NCI-H2029 treated with DMSO at 0.1 percent for 48 hours (cell line): ENCODE data around the gene TPGS2.
"Not testable (repeated sequence)": the region's sequence is repeated elsewhere in the genome, so short reads cannot be mapped to it uniquely, and the experiment has no call there.

Source experiments
- DNase-seq: peaks from one replicate; lab custom pipeline; 2025; lab: John Stamatoyannopoulos, UW

The TPGS2 gene, protein sequence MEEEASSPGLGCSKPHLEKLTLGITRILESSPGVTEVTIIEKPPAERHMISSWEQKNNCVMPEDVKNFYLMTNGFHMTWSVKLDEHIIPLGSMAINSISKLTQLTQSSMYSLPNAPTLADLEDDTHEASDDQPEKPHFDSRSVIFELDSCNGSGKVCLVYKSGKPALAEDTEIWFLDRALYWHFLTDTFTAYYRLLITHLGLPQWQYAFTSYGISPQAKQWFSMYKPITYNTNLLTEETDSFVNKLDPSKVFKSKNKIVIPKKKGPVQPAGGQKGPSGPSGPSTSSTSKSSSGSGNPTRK

DNA sequence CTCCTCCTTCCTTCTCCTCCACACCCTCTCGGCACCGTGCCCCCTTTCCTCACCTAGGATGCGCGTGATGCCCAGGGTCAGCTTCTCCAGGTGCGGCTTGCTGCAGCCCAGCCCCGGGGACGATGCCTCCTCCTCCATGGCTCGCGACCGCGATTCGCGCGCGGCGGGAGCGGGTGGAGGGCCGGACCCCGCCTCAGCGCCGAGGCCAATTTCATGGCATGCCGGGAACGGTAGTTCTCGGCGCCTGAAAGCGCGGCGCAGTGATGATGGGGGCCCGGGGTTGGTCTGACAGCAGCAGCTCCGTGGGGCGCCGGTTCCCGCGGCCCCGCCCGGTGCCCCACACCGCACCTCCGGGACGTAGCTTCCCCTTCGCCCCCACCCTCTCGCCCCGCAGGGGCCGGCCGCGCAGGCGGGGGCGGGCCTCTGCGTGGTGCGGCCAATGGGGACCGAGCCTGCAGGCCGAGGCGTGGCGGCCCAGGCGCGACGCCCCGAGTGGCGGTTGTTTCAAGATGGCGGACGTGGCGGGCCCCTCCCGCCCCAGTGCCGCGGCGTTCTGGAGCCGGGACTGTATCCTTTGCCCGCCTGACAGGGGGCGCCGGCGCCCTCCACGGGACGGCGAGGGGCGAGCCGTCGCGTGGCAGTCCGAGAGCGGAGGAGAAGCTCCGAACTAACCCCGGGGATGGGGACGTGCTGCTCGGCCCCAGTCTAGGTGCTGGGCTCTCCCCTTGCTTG is at the start of gene TPGS2, which contains the start of gene KIAA1328:
TPGS2 (minus strand) TSS at position 373 of the 732 bp plus-strand sequence; CDS start at position 138, 235 bp downstream.
KIAA1328 (plus strand) TSS at position 498 of the 732 bp plus-strand sequence; CDS start at position 510, 12 bp downstream.
- DNase-seq, result no peak

DNA sequence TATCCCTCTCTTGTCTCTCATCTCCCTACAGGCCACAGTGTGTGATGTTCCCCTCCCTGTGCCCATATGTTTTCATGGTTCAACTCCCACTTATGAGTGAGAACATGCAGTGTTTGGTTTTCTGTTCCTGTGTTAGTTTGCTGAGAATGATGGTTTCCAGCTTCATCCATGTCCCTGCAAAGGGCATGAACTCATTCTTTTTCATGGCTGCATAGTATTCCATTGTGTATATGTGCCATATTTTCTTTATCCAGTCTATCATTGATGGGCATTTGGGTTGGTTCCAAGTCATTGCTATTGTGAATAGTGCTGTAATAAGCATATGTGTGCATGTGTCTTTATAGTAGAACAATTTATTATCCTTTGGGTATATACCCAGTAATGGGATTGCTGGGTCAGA is 45.0 kb upstream of the TPGS2 start:
- DNase-seq, result not testable (repeated sequence)

DNA sequence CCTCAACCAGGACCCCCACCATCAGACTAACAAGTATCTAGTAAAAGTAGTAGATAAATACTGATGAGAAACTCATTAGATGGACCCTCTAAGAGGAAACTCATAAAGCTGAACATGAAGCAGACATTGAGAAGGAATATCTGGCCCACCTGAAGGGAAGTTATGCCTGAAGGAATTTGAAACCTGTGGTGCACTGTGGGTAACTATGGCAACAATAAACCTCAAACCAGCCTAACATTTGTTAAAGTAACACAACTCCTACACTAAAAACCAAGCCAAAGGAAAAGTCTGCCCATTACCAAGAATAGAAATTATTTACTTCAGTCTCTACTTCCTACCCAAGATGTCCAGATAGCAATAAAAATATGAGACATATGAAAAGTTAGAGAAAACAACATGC is 43.5 kb upstream of the TPGS2 start:
- DNase-seq, result no peak

DNA sequence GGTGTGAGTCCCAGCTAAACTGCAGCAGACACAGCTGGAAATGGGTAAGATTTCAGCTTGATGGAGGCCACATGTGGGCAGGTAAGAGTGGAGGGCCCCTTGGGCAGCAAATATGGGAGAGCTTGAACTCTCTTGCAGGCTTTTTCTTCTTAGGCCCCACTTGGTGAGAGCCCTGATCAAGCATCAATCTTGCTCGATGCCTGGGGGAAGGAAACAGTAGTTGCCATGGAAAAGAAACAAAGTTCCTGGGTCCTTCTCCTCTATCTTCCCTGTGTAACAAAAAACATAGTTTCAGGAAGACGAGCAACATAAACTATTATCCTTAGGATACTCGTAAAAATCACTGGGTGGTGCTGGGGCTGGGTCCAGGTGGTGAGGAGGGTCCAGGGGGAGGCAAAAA is 43.0 kb upstream of the TPGS2 start:
- DNase-seq, result no peak

DNA sequence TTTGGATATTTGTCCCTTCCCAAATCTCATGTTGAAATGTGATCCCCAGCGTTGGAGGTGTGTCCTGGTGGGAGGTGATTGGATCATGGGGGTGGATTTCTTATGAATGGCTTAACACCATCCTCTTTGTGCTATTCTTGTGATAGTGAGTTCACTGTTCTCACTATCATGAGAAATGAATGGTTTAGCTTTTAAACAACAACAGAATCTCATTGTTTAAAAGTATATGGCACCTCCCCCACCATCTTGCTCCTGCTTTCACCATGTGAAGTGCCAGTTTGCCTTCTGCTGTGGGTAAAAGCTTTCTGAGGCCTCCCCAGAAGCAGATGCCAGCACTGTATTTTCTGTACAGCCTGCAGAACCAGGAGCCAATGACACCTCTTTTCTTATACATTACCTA is 38.3 kb upstream of the TPGS2 start:
- no peak for DNase-seq

DNA sequence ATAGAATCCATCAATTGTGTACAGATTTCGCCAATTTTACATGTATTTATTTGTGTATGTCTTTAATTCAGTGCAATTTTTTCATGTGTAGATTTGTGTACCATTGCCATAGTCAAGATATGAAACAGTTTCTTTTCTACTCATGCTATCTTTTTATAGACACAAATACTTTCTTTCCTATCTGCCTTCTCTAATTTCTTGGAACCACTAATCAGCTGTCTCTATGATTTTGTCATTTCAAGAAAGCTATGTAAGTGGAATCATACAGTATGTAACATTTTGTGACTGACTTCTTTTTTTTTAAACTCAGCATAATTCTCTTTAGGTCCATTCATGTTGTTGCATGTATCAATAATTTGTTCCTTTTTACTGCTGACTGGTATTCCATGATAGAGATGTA is 33.4 kb upstream of the TPGS2 start:
- no peak for DNase-seq

DNA sequence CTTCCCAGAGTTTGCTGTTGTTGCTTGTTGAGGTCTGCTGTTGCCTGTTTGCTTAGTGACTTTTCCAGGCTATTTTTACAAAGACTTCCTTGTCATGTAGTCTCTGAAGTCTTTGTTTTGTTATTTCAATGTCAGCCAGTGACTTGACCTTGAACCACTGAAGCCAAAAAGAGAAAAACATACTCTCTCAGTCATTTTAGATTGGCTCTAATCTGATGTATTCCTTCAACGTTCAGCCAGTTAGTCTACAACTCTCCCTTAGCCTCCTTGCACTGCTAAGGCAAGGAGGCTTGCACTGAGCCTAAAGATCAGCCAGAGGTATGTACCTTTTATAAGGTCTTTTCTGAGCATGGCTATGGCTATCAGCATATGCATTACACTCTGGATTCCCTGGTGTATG is 28.0 kb upstream of the TPGS2 start:
- no peak for DNase-seq

DNA sequence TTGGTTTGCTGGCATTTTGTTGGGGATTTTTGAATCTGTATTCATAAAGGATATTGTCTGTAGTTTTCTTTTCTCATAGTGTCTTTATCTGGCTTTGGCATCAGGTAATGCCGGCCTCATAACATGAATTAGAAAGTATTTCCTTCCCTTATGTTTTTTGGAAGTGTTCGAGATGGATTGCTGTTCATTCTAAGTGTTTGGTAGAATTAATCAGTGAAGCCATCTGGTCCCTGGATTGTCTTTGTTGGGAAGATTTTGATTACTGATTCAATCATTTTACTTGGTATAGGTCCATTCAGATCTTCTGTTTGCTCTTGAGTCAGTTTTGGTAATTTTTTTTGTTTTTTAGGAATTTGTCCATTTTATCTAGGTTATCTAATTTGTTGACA is 22.4 kb upstream of the TPGS2 start:
- DNase-seq, result no peak

DNA sequence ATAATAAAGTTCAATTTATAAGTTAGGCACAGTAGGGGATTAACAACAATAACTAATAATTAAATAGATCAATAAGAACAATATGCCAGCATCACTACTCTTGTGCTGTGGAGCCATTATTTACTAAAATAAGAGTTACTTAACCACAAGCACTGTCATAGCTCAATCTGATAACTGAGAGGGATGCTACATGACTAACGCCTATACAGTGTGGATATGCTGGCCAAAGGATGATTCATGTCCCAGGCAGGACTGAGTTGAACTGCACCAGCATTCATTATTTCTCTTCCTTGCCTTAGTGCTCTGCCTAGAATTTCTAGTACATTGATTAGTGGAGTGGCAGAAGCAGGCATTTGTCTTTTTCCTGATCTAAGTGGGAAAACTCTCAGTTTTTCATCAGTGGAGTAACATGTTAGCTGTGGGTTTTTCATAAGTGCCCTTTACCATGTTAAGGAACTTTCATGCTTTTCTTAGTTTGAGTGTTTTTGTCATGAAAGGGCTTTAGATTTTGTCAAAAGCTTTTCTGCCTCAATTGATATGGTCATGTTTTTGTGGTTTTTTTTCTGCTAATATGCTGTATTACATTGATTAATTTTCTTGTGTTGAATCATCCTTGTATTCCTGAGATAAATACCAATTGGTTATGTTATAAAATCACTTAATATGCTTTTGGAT is 21.9 kb upstream of the TPGS2 start:
- DNase-seq, result no peak

DNA sequence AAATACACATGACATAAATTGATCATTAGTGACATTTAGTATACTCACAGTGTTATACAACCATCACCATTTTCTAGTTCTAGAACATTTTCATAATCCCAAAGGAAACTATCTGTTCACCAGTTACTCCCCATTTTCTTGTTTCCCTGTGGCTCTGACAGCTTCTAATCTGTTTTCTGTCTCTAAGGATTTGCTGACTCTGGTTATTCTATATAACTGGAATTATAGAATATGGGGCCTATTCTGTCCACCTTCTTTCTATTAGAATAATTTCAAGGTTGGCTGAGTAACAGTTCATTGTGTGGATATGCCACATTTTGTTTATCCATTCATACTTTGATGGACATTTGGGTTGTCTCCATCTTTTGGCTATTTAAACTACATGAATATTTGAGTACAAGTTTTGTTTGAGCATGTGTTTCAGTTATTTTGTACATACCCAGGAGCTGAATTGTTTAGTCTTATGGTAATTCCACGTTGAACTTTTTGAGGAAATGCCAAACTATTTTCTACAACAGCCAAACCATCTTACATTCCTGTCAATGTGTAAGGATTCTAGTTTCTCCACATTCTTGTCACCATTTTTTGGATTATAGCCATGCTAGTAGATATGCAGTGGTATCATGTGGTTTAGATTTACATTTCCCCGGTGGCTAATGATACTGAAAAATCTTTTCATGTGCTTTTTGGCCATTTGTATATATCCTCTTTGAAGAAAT is 20.6 kb upstream of the TPGS2 start:
- DNase-seq, result no peak

DNA sequence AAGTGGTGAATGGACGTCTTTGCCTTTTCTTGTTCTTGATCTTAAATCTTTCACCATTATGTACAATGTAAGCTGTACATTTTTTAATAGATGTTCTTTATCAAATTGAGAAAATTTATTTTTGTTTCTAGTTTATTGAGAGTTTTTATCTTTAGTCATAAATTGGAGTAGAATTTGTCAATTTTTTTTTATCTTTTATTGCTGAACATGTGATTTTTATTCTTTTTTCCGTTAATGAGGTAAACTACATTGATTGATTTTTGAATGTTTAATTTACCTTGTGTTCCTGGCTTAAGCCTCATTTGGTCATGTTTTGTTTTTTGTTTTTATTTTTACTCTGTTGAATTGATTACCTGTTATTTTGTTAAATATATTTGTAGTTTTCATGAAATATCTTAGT is 19.8 kb upstream of the TPGS2 start:
- no peak for DNase-seq

DNA sequence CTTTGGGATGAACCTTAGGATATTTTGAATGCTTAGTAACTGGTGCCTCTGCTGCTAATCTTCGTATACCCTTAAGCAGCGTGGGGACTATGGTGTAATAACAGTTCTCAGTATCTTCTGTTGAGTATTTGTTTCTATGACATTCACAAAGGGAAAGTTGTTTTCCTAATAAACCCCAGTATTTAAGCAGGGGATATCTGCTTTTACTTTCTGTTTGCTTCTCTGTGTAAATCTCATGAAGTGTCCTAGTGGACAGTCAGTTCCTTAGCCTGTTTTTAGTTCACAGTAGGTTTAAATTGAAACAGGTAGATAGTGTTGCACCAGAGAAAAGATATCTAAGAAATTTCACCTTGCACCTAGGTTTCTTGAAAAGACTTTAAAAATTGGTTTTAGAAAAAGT is 15.0 kb upstream of the TPGS2 start:
- DNase-seq, result no peak

DNA sequence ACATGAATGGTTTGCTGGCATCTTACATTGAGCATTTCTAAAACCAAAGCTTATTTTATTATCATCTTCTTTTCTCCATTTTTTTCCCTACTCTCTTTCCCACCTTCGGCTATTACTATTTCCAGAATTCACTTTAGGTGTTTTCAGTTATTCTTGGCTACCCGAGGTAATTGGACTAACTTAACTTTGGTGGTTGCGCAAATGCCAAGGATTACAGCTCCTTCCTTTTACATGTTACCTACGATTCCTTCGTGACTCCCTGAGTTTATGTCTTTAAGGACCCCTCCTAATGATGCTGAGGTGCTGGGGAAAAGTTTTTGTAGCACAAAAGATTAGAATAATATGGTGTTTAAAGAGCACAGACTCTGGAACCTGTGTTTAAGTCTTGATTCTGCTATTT is 14.4 kb upstream of the TPGS2 start:
- no peak for DNase-seq

DNA sequence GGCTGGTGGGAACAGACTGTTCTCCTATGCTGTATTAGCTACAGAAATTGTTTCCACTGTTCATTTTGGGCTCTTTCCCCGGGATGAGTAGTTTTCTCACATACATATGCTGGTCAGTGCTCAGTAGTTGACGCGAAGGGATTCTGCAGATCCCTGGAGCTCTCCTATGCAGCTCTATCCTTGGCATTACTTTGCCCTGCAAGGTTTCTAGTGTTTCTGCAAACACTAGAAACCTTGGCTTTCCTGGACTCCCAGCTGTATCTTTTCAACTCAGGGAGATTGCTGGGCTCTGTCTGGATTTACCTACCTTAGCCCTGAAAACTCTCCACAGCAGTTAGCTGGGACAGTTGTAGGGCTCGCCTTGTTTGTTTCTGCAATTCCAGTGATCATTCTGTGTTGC is 11.0 kb upstream of the TPGS2 start:
- DNase-seq, result no peak

DNA sequence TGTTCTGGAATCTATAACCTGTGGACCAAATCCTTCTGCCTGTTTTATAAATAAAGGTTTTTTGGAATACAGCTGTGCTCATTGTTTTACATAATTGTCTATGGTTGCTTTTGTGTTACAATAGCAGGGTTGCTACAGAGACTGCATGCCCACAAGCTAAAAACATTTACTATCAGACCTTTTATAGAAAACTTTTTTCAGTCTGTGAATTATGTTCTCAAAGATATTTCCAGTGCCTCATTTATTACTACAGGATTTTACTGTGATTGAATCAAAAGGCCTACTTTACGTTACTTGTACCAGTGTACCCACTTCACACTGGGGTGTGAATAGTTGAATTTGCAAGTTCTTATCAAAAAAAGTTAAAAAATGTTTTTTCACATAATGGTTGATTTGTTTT is 7.1 kb upstream of the TPGS2 start:
- no peak for DNase-seq

DNA sequence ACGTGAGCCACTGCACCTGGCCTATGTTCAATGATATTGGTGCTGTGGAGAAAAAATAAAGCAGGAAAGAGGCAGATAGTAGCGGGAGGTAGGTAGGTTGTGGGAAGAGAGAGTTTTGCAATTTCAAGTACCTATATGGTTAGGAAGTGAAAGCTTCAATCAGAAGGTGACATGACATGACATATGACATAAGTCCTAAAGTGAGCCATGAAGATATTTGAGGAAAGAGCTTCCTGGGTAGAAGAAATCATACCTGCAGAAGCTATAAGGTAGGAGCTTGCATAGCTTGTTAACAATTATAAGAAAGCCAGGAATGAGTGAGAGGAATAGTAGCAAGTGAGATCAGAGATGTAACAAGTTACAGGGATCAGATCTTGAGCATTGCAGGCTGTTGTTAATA is 4.3 kb upstream of the TPGS2 start:
- DNase-seq, result no peak

DNA sequence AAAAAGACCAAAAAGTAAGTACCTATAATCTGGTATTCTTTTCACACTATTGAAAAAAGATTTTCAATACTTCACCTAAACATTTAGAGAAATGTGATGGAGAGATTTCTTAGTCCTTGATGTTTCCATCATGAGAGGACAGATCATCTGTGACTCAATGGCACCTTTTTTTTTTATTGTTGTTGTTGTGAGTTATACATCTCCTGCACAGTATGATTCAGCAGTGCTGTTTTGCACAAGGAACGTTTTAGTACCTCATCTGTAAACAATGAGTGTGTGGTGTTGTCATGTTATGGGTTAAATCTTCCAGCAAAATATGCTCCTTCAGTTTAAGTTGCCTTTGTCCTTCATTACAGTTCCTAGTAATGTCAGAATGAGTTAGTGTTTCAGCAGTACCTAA is 2.3 kb upstream of the TPGS2 start:
- DNase-seq, result no peak

DNA sequence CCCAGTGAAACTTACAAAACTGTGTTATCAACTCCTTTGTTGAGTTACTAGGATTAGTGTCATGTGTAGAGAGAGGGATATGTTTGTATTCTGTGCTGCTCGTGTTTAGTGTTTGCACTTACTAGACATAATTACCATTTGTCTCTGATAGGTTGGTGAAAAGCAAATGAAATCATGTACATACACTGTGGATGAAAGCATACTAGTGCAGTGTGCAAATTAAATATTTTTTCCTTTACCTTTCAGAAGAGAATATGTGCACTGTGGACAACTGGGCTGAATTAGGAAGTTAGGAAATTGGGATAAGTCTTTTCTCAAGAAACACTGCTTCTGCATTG is 1.3 kb upstream of the TPGS2 start:
- DNase-seq, result no peak

DNA sequence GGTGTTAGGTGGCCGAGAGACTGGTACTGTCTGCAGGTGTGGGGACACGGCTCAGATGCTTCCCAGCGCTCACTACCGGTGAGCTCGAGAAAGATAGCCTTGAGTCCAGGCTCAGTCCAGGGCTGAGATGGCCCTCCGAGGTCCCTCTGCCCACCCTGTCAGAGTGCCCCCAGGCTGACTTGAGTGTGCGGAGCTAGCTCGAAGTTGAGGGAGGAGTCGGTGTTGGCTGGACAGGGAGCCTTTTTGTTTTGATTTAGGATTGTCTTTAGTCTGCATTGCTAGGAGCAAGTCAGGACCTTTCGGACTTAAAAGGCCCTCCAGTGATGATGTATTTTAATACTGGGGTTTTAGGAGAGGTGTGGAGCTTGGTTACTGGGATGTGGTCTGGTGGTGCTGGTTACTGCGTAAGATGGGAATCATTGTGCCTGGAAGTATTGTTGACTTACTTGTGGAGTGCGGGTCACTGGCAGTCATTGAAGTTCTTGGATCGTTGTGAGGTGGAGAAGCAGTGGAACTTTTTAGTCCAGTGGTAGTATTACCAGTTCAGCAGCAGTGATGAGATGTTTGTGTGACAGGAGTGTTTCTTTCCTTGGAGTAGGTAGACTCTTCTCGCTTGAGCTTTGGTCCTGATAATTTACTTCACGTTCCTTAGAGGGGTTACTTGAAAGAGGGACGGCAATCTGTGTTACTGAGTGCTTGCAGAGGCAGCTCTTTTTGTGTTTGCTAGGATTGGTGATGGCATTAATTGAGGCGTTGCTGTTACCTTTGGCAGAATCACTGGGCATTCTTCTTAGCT is 758 bp upstream of the TPGS2 start:
- DNase-seq, result no peak

DNA sequence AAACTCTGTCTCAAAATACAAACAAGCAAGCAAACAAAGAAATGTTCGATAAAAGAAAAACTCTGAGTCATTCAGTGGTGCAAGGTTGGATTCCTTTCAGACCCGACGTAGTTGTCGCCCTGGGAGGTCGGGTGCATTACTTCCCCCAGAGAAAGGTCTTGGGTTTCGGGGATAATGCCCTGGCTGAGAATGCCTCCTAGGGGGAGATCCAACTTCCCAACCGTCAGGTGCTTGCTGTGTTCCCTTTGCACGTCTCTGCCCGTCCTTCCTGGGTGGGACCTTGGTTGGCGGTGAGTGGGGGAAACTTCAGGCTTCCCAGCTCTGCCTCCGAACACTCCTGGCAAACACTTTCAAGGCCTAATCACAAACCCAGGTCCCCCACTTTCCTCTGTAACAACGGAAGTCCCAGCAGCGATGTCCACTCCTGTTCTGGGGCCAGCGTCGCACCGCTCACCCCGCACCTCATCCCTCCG is 609 bp downstream of the TPGS2 start:
- DNase-seq, result no peak

DNA sequence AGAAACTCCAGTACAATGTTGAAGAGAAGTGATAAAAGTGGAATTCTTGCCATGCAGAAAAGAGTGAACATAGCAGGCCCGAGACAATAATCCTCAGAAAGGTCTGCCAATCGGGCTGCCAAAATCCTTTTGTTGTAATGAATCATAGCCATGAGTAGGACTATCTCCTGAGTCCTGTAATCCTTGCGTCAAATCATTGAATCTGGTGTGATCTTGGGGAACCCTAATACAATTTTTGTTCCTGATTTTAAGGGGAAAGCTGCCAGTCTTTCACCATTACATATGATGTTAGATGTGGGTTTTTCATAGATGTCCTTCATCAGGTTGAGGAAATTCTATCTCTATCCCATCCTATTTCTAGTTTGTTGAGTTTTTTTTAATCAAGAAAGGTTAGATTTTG is 2.2 kb downstream of the TPGS2 start:
- no peak for DNase-seq

DNA sequence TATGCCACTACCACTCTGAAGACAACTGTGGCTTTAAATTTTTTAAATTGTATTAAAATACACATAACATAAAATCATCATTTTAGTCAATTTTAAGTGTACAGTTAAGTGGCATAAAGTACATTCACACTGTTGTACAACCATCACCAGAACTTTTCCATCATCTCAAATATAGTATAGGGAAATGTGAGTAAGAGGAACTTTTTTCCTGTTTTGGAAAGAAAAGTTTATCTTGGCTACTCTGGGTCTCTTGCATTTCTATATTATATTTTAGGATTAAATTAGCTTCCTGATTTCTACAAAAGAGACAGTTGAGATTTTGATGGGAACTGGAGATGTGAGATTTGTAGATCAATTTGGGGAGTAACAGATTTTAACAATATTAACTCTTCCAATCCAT is 3.3 kb downstream of the TPGS2 start:
- no peak for DNase-seq
